Endothelial cell of umbilical vein (primary cell): ENCODE data around the gene DHX35.

ENCODE experiments used
- CTCF ChIP-seq, 2 donors: IDR thresholded peaks; 1 replicate in 1 of 2; 2 replicates in 1 of 2; pipeline ENCODE4 v1.5.1; 2011; ENCODE audit warnings: low read length in 2 of 2, mild to moderate bottlenecking in 2 of 2, moderate library complexity in 2 of 2, control low read depth in 1 of 2, inconsistent platforms in 1 of 2, low read depth in 1 of 2; ENCODE audit not compliant: insufficient read depth in 1 of 2; ENCODE audit errors: extremely low read depth in 1 of 2
- EZH2 ChIP-seq: IDR thresholded peaks from 2 replicates; pipeline ENCODE4 v1.6.1; 2012; ENCODE audit warnings: borderline replicate concordance, low read depth, mild to moderate bottlenecking, moderate library complexity, low read length, inconsistent platforms; ENCODE audit not compliant: severe bottlenecking
- JUN ChIP-seq: IDR thresholded peaks from 2 replicates; pipeline ENCODE4 v1.6.1; 2011; ENCODE audit warnings: borderline replicate concordance, low read depth; ENCODE audit not compliant: insufficient read length, insufficient read depth
- MAX ChIP-seq: IDR thresholded peaks from 2 replicates; pipeline ENCODE4 v1.6.1; 2011; ENCODE audit not compliant: insufficient read depth, insufficient read length
- POLR2A ChIP-seq: IDR thresholded peaks from 2 replicates; pipeline ENCODE4 v1.6.1; 2012; ENCODE audit warnings: low read depth, mild to moderate bottlenecking, control low read depth, low read length
- POLR2AphosphoS5 ChIP-seq: IDR thresholded peaks from 2 replicates; pipeline ENCODE4 v1.6.1; 2012; ENCODE audit warnings: low read depth, mild to moderate bottlenecking, control low read depth, low read length, moderate library complexity; ENCODE audit not compliant: insufficient read depth

- TF ChIP-seq POLR2A, result no peak
- no peak for TF ChIP-seq CTCF (IDR thresholded peaks at IDR 0.05; ENCODE audit: extremely low read depth in 1 of 2, insufficient read depth in 1 of 2, low read depth in 1 of 2, low read length in 2 of 2)
- no peak for TF ChIP-seq EZH2
- TF ChIP-seq MAX, result no peak
- no peak for TF ChIP-seq JUN
- no peak for TF ChIP-seq POLR2AphosphoS5
Observed at GRCh38 chr20:38919683-38920082, 42.5 kb upstream of the DHX35 start.
